ENCODE measurements around the gene SF3A2.
A peak's percentile ranks its signal among the peaks of the same experiment; 100 is the strongest.

The SF3A2 gene

DNA sequence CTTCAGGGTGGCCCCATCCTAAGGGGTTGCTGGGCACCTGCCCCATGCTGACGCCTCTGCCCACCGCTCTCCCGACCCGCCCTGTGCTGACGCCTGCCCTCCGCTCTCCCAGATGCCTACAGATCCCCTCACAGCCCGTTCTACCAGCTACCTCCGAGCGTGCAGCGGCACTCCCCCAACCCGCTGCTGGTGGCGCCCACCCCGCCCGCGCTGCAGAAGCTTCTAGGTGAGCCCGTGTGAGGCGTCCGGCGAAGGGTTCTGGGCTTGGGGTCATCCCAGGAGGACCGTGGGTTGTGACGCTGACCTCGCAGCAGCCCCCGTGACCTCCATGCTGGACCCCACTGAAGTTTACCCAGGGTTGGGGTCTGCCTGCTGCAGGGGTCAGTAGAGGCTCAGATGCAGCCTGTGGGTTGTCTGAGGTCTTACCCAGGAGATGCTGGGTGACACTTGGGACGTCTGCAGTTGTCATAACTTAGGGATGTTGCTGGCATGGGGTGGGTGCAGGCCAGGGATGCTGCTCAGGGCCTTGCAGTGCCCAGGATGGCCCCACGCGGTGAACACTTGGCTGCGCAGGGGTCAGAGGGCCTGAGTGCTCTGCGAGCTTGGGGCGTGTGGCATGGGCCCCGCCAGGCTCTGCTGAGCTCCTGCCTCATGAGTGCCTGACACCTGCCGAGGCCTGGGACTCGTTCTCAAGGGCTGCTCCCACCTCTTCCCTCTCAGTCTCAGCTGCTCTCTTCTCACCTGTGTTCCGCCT is 25.5 kb upstream of the SF3A2 start:
- TF ChIP-seq, protein P1, sequence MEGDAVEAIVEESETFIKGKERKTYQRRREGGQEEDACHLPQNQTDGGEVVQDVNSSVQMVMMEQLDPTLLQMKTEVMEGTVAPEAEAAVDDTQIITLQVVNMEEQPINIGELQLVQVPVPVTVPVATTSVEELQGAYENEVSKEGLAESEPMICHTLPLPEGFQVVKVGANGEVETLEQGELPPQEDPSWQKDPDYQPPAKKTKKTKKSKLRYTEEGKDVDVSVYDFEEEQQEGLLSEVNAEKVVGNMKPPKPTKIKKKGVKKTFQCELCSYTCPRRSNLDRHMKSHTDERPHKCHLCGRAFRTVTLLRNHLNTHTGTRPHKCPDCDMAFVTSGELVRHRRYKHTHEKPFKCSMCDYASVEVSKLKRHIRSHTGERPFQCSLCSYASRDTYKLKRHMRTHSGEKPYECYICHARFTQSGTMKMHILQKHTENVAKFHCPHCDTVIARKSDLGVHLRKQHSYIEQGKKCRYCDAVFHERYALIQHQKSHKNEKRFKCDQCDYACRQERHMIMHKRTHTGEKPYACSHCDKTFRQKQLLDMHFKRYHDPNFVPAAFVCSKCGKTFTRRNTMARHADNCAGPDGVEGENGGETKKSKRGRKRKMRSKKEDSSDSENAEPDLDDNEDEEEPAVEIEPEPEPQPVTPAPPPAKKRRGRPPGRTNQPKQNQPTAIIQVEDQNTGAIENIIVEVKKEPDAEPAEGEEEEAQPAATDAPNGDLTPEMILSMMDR (conservative IDR thresholded peaks at IDR 0.05; ENCODE audit: low read depth) = no peak
- no peak overlapping the region for H3K27ac ChIP-seq
- POLR2A ChIA-PET (ENCODE audit: low non-redundant PET) = no interaction called here

GRCh38 chr19:2212861-2213711 is 23.5 kb upstream of the SF3A2 start:
- DNase-seq (ENCODE audit: low spot score) = no peak
- H3K27ac ChIP-seq = peak overlapping the region; percentile 37
- POLR2A ChIA-PET (ENCODE audit: low non-redundant PET) = interaction anchor here (0.6 kb wide), 1 partner anchor 819 kb away, joined by 3 read pairs; no protein-coding TSS in a partner anchor
- TF ChIP-seq, protein P1 (conservative IDR thresholded peaks at IDR 0.05; ENCODE audit: low read depth) = no peak
- CTCF ChIA-PET = interaction anchor here (0.5 to 0.7 kb wide), 2 partner anchors 16 to 284 kb away, joined by 3 to 4 read pairs; no protein-coding TSS in a partner anchor

More for the DNA sequence above, 25.5 kb upstream of the SF3A2 start:
- CTCF ChIA-PET = no interaction called here
- DNase-seq (ENCODE audit: low spot score) = no peak

DNA sequence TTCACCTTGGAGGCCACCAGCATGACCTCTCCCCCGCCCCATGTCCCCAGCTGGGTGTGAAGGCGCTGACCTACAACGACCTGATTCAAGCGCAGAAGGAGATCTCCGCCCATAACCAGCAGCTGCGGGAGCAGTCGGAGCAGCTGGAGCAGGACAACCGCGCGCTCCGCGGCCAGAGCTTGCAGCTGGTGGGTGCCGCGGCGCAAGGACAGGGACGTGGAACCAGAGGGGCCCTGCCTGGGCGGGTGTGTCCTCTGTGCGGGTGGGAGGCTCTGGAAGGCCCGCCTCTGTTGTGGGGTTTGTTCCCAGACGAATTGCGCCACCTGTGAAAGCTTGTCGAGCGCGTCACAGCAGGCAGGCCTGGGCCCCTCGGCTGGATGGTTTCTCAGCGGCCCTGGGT is 22.8 kb upstream of the SF3A2 start:
- H3K27ac ChIP-seq = peak overlapping the region; percentile 37
- no peak for DNase-seq (ENCODE audit: low spot score)
- TF ChIP-seq, protein P1 (conservative IDR thresholded peaks at IDR 0.05; ENCODE audit: low read depth) = no peak
- POLR2A ChIA-PET (ENCODE audit: low non-redundant PET) = interaction anchor here (0.6 kb wide), 1 partner anchor 820 kb away, joined by 3 read pairs; no protein-coding TSS in a partner anchor
- CTCF ChIA-PET = interaction anchor here (0.6 to 0.7 kb wide), 4 partner anchors 16 to 423 kb away, joined by 3 to 4 read pairs (median 4); no protein-coding TSS in a partner anchor

DNA sequence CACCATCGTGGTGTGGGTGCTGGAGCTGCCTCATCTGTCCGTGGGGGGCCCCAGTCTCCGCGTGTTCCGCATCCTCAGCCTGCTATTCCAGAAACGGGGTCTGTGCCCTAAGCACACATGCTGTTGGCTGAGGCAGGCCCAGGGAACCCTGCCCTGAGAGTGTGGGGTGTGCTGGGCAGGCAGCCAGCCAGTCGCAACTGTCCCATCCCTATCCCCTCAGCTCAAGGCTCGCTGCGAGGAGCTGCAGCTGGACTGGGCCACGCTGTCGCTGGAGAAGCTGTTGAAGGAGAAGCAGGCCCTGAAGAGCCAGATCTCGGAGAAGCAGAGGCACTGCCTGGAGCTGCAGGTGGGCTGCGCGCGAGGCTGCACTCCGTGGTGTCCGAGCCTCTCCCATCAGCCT is 22.4 kb upstream of the SF3A2 start:
- ChIA-PET POLR2A (ENCODE audit: low non-redundant PET) (no interaction called here), CTCF (interaction anchor here (0.6 to 0.7 kb wide), 4 partner anchors 18 to 423 kb away, joined by 3 to 7 read pairs (median 4); no protein-coding TSS in a partner anchor)
- peak overlapping the region; percentile 37 for H3K27ac ChIP-seq
- TF ChIP-seq, protein P1 (conservative IDR thresholded peaks at IDR 0.05; ENCODE audit: low read depth) = no peak
- DNase-seq (ENCODE audit: low spot score) = no peak

- ChIA-PET POLR2A (ENCODE audit: low non-redundant PET) (no interaction called here), CTCF (no interaction called here)
- no peak for DNase-seq (ENCODE audit: low spot score)
- peak overlapping the region; percentile 37 for H3K27ac ChIP-seq
- TF ChIP-seq, protein P1 (conservative IDR thresholded peaks at IDR 0.05; ENCODE audit: low read depth) = no peak
These were observed 21.3 kb upstream of the SF3A2 start for GRCh38 chr19:2215281-2215751.

All from RWPE1 (cell line).